ENCODE measurements around the gene TREML4.

DNA sequence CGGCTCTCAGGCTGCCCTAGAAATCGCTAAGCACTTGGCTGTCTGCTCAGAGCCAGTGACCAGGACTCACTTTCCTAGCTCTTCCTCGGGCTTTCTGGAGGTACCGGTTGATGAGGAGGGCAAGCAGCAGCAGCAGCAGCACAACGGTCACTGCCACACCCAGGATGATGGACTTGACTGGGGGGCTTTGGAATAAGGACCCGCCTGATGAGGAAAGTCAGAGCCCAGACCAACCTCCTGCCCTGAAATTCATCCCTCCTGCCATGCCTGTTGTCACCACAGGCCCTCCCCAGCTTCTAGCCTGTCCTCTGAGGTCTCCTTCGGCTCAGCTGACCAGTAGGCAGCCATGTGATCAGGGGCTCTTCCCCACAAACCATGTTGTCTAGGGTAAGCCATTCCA, 43.4 kb upstream of the TREML4 start:
- TF ChIP-seq, protein P1, sequence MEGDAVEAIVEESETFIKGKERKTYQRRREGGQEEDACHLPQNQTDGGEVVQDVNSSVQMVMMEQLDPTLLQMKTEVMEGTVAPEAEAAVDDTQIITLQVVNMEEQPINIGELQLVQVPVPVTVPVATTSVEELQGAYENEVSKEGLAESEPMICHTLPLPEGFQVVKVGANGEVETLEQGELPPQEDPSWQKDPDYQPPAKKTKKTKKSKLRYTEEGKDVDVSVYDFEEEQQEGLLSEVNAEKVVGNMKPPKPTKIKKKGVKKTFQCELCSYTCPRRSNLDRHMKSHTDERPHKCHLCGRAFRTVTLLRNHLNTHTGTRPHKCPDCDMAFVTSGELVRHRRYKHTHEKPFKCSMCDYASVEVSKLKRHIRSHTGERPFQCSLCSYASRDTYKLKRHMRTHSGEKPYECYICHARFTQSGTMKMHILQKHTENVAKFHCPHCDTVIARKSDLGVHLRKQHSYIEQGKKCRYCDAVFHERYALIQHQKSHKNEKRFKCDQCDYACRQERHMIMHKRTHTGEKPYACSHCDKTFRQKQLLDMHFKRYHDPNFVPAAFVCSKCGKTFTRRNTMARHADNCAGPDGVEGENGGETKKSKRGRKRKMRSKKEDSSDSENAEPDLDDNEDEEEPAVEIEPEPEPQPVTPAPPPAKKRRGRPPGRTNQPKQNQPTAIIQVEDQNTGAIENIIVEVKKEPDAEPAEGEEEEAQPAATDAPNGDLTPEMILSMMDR (IDR thresholded peaks at IDR 0.05; ENCODE audit: low read depth, low read length, missing input control), result no peak
- TF ChIP-seq EGR1 (IDR thresholded peaks at IDR 0.05; ENCODE audit: low read depth in 2 of 2), result no peak
- TF ChIP-seq, protein P2, sequence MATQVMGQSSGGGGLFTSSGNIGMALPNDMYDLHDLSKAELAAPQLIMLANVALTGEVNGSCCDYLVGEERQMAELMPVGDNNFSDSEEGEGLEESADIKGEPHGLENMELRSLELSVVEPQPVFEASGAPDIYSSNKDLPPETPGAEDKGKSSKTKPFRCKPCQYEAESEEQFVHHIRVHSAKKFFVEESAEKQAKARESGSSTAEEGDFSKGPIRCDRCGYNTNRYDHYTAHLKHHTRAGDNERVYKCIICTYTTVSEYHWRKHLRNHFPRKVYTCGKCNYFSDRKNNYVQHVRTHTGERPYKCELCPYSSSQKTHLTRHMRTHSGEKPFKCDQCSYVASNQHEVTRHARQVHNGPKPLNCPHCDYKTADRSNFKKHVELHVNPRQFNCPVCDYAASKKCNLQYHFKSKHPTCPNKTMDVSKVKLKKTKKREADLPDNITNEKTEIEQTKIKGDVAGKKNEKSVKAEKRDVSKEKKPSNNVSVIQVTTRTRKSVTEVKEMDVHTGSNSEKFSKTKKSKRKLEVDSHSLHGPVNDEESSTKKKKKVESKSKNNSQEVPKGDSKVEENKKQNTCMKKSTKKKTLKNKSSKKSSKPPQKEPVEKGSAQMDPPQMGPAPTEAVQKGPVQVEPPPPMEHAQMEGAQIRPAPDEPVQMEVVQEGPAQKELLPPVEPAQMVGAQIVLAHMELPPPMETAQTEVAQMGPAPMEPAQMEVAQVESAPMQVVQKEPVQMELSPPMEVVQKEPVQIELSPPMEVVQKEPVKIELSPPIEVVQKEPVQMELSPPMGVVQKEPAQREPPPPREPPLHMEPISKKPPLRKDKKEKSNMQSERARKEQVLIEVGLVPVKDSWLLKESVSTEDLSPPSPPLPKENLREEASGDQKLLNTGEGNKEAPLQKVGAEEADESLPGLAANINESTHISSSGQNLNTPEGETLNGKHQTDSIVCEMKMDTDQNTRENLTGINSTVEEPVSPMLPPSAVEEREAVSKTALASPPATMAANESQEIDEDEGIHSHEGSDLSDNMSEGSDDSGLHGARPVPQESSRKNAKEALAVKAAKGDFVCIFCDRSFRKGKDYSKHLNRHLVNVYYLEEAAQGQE (IDR thresholded peaks at IDR 0.05), result no peak
- TF ChIP-seq YY1 (IDR thresholded peaks at IDR 0.05), result no peak
- TF ChIP-seq JUND (IDR thresholded peaks at IDR 0.05), result no peak
- no peak for TF ChIP-seq ATF3 (IDR thresholded peaks at IDR 0.05)
- no peak for TF ChIP-seq SP1 (IDR thresholded peaks at IDR 0.05)
- TF ChIP-seq FOXA2 (IDR thresholded peaks at IDR 0.05), result no peak
- TF ChIP-seq MAX (IDR thresholded peaks at IDR 0.05), result no peak
- no peak for TF ChIP-seq TAF1 (conservative IDR thresholded peaks at IDR 0.05)
